Measurements from ENCODE around the gene HMGB2. TPM values are rescaled to one million over a fixed set of nuclear protein-coding genes. Genes with fewer than 3 reads are reported as not detected.
A peak's percentile ranks its signal among the peaks of the same experiment; 100 is the strongest.

Gene HMGB2
- total and polyA plus RNA-seq, 2 donors (not counting 3 experiments of a cell fraction or from before 2014, with no cell fraction given): 45.9 to 233 TPM

- no peak for TF ChIP-seq POLR2A (IDR thresholded peaks at IDR 0.05; ENCODE audit: low read depth, low read length)
- TF ChIP-seq, protein P1, sequence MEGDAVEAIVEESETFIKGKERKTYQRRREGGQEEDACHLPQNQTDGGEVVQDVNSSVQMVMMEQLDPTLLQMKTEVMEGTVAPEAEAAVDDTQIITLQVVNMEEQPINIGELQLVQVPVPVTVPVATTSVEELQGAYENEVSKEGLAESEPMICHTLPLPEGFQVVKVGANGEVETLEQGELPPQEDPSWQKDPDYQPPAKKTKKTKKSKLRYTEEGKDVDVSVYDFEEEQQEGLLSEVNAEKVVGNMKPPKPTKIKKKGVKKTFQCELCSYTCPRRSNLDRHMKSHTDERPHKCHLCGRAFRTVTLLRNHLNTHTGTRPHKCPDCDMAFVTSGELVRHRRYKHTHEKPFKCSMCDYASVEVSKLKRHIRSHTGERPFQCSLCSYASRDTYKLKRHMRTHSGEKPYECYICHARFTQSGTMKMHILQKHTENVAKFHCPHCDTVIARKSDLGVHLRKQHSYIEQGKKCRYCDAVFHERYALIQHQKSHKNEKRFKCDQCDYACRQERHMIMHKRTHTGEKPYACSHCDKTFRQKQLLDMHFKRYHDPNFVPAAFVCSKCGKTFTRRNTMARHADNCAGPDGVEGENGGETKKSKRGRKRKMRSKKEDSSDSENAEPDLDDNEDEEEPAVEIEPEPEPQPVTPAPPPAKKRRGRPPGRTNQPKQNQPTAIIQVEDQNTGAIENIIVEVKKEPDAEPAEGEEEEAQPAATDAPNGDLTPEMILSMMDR (IDR thresholded peaks at IDR 0.05; ENCODE audit: extremely low read depth in 1 of 2, insufficient read depth in 1 of 2, low read depth in 1 of 2, low read length in 2 of 2): peak; percentile 51 to 53
- no peaks in the 10 kb centered on the region for H3K79me2 ChIP-seq (ENCODE audit: control insufficient read depth, insufficient read depth, low read length)
- ChIA-PET CTCF (interaction anchor here (1.0 to 2.3 kb wide), 2 partner anchors 13 to 18 kb away, joined by 3 to 9 read pairs; no protein-coding TSS in a partner anchor), POLR2A (no interaction called here)
- H2AFZ ChIP-seq (ENCODE audit: low read depth, low read length): no peak overlapping the region
- no peaks in the 10 kb centered on the region for H3K4me1 ChIP-seq (ENCODE audit: control insufficient read depth, extremely low read depth, insufficient read depth, low read length)
- no peaks in the 10 kb centered on the region for H4K20me1 ChIP-seq (replicated peaks; ENCODE audit: control insufficient read depth, extremely low read depth, insufficient read depth, low read length)
- H3K36me3 ChIP-seq (ENCODE audit: control insufficient read depth in 2 of 2, extremely low read depth in 1 of 2, insufficient read depth in 2 of 2, low read length in 2 of 2): no peaks in the 10 kb centered on the region
- H3K4me3 ChIP-seq (replicated peaks in 1 of 3; ENCODE audit: insufficient read depth in 1 of 3, low read depth in 1 of 3, low read length in 3 of 3): no peak overlapping the region
- no peaks in the 10 kb centered on the region for H3K27me3 ChIP-seq (ENCODE audit: control insufficient read depth in 2 of 2, insufficient read depth in 2 of 2, low read length in 2 of 2)
- intact Hi-C loops (cut with micrococcal nuclease): loop anchor here (1.0 kb wide), 1 partner anchor 129 kb away; no protein-coding TSS in a partner anchor
- no TSS peak for BruUV-seq (replicated peaks)
- no peaks in the 10 kb centered on the region for H3K9me1 ChIP-seq (replicated peaks; ENCODE audit: control insufficient read depth, extremely low read depth, insufficient read depth, low read length)
- H3K27ac ChIP-seq (ENCODE audit: insufficient read depth, low read depth, low read length): no peak overlapping the region
- FAIRE-seq: peak; percentile 69
- H3K9ac ChIP-seq (replicated peaks; ENCODE audit: extremely low read depth, insufficient read depth, low read length): no peak overlapping the region
- H3K9me3 ChIP-seq (replicated peaks; ENCODE audit: control insufficient read depth, insufficient read depth, low read length): no peaks in the 10 kb centered on the region
- H3K4me2 ChIP-seq (ENCODE audit: insufficient read depth, low read length): no peak overlapping the region
- dilution Hi-C loops (cut with MboI; ENCODE audit: extremely low pct_ligation_motif_present, low sequenced_read_pairs): no loop called here
- DNase-seq (ENCODE audit: low read depth, low spot score): peak; percentile 31
Measured at GRCh38 chr4:173288296-173288695, 45.9 kb downstream of the HMGB2 start.

GRCh38 chr4:173287486-173287885 lies 46.7 kb downstream of the HMGB2 start:
- Histone ChIP-seq H3K9me3 (replicated peaks; ENCODE audit: control insufficient read depth, insufficient read depth, low read length) (no peaks in the 10 kb centered on the region), H3K9ac (replicated peaks; ENCODE audit: extremely low read depth, insufficient read depth, low read length) (no peak overlapping the region), H3K79me2 (ENCODE audit: control insufficient read depth, insufficient read depth, low read length) (no peaks in the 10 kb centered on the region), H3K27me3 (ENCODE audit: control insufficient read depth in 2 of 2, insufficient read depth in 2 of 2, low read length in 2 of 2) (no peaks in the 10 kb centered on the region), H3K4me1 (ENCODE audit: control insufficient read depth, extremely low read depth, insufficient read depth, low read length) (no peaks in the 10 kb centered on the region), H3K27ac (ENCODE audit: insufficient read depth, low read depth, low read length) (no peak overlapping the region), H3K9me1 (replicated peaks; ENCODE audit: control insufficient read depth, extremely low read depth, insufficient read depth, low read length) (no peaks in the 10 kb centered on the region), H3K4me2 (ENCODE audit: insufficient read depth, low read length) (no peak overlapping the region), H4K20me1 (replicated peaks; ENCODE audit: control insufficient read depth, extremely low read depth, insufficient read depth, low read length) (no peaks in the 10 kb centered on the region), H3K4me3 (replicated peaks in 1 of 3; ENCODE audit: insufficient read depth in 1 of 3, low read depth in 1 of 3, low read length in 3 of 3) (no peak overlapping the region), H2AFZ (ENCODE audit: low read depth, low read length) (no peak overlapping the region), H3K36me3 (ENCODE audit: control insufficient read depth in 2 of 2, extremely low read depth in 1 of 2, insufficient read depth in 2 of 2, low read length in 2 of 2) (no peaks in the 10 kb centered on the region)
- ChIA-PET CTCF (interaction anchor here (1.0 to 2.3 kb wide), 4 partner anchors 14 to 274 kb away, joined by 3 to 9 read pairs (median 6); no protein-coding TSS in a partner anchor), POLR2A (no interaction called here)
- dilution Hi-C loops (cut with MboI; ENCODE audit: extremely low pct_ligation_motif_present, low sequenced_read_pairs): no loop called here
- FAIRE-seq (no peak), DNase-seq (ENCODE audit: low read depth, low spot score) (no peak)
- TF ChIP-seq GATA2 (IDR thresholded peaks at IDR 0.05; ENCODE audit: insufficient read depth, insufficient read length, low read depth, low read length): no peak
- no peak for TF ChIP-seq MYC (IDR thresholded peaks at IDR 0.05; ENCODE audit: low read depth, low read length)
- TF ChIP-seq POLR2AphosphoS5 (IDR thresholded peaks at IDR 0.05; ENCODE audit: insufficient read depth, low read depth, low read length): no peak
- TF ChIP-seq, protein P1 (IDR thresholded peaks at IDR 0.05; ENCODE audit: extremely low read depth in 1 of 2, insufficient read depth in 1 of 2, low read depth in 1 of 2, low read length in 2 of 2): no peak
- TF ChIP-seq POLR2A (IDR thresholded peaks at IDR 0.05; ENCODE audit: low read depth, low read length): no peak
- no peak for TF ChIP-seq JUN (IDR thresholded peaks at IDR 0.05; ENCODE audit: borderline replicate concordance, insufficient read depth, insufficient read length, low read depth)
- no peak for TF ChIP-seq FOS (IDR thresholded peaks at IDR 0.05; ENCODE audit: borderline replicate concordance, insufficient read depth, low read length)
- TF ChIP-seq, protein P2, sequence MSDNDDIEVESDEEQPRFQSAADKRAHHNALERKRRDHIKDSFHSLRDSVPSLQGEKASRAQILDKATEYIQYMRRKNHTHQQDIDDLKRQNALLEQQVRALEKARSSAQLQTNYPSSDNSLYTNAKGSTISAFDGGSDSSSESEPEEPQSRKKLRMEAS (IDR thresholded peaks at IDR 0.05; ENCODE audit: insufficient read depth, insufficient read length): no peak
- TF ChIP-seq EZH2 (IDR thresholded peaks at IDR 0.05; ENCODE audit: borderline replicate concordance, low read depth, low read length, severe bottlenecking): no peak
- intact Hi-C loops (cut with micrococcal nuclease): no loop called here
- BruUV-seq (replicated peaks): no TSS peak

All from endothelial cell of umbilical vein (primary cell).